ENCODE measurements around the gene CYTH1. TPM values are rescaled to one million over a fixed set of nuclear protein-coding genes. Genes with fewer than 3 reads are reported as not detected.

CYTH1 gene
- total and polyA plus RNA-seq, 8 donors: 18.3 to 34.4 (median 23.5) TPM

GRCh38 chr17:78641666-78642065, 140.4 kb downstream of the CYTH1 start:
- H3K9me3 ChIP-seq: no peaks in the 10 kb centered on the region
- WGBS, 2 donors: 89 to 96% methylated on average over 18 of the region's 18 CpGs
- FAIRE-seq (no peak), DNase-seq (peak in 1 of 6 donors; percentile 31), ATAC-seq (no peak)
- no peak overlapping the region for H3K4me3 ChIP-seq
- H3K27ac ChIP-seq: no peak overlapping the region
- intact Hi-C loops (cut with DNase I): no loop called here
- no peak for TF ChIP-seq CTCF (IDR thresholded peaks at IDR 0.05)
- no peaks in the 10 kb centered on the region for H3K36me3 ChIP-seq
- H3K4me1 ChIP-seq: no peaks in the 10 kb centered on the region
- no peaks in the 10 kb centered on the region for H3K27me3 ChIP-seq

- WGBS, 2 donors: 88 to 95% methylated on average over 5 to 6 of the region's 6 CpGs
- Histone ChIP-seq H3K4me1 (no peaks in the 10 kb centered on the region), H3K27me3 (no peaks in the 10 kb centered on the region), H3K9me3 (no peaks in the 10 kb centered on the region), H3K36me3 (no peaks in the 10 kb centered on the region), H3K27ac (no peak overlapping the region), H3K4me3 (no peak overlapping the region)
- FAIRE-seq: no peak
- ATAC-seq: no peak
- peak in 1 of 6 donors; percentile 31 for DNase-seq
- intact Hi-C loops (cut with DNase I): no loop called here
- no peak for TF ChIP-seq CTCF (IDR thresholded peaks at IDR 0.05)
Measured at GRCh38 chr17:78641243-78641642, 140.8 kb downstream of the CYTH1 start.

GRCh38 chr17:78640700-78641099, 141.4 kb downstream of the CYTH1 start:
- H3K9me3 ChIP-seq: no peaks in the 10 kb centered on the region

GRCh38 chr17:78637643-78638420, 144.2 kb downstream of the CYTH1 start:
- intact Hi-C loops (cut with DNase I): no loop called here
- no peak overlapping the region for H3K27ac ChIP-seq
- H3K9me3 ChIP-seq: no peaks in the 10 kb centered on the region
- H3K4me1 ChIP-seq: no peaks in the 10 kb centered on the region
- H3K27me3 ChIP-seq: no peaks in the 10 kb centered on the region
- ATAC-seq (peak in 1 of 4 donors; percentile 42), FAIRE-seq (no peak), DNase-seq (no peak)
- no peak for TF ChIP-seq CTCF (IDR thresholded peaks at IDR 0.05)
- H3K36me3 ChIP-seq: no peaks in the 10 kb centered on the region
- no peak overlapping the region for H3K4me3 ChIP-seq
- 86 to 87% methylated on average over 16 of the region's 16 CpGs for WGBS, 2 donors

More at GRCh38 chr17:78640700-78641099, 141.4 kb downstream of the CYTH1 start:
- Histone ChIP-seq H3K4me1 (no peaks in the 10 kb centered on the region), H3K27me3 (no peaks in the 10 kb centered on the region), H3K4me3 (no peak overlapping the region), H3K36me3 (no peaks in the 10 kb centered on the region), H3K27ac (no peak overlapping the region)
- intact Hi-C loops (cut with DNase I): no loop called here
- ATAC-seq (no peak), DNase-seq (peak in 1 of 6 donors; percentile 6), FAIRE-seq (no peak)
- WGBS, 2 donors: 78 to 97% methylated on average over 4 of the region's 4 CpGs
- TF ChIP-seq CTCF (IDR thresholded peaks at IDR 0.05): no peak

- ATAC-seq (no peak), DNase-seq (no peak), FAIRE-seq (no peak)
- Histone ChIP-seq H3K27ac (no peak overlapping the region), H3K4me1 (no peaks in the 10 kb centered on the region), H3K4me3 (no peak overlapping the region), H3K9me3 (no peaks in the 10 kb centered on the region), H3K27me3 (no peaks in the 10 kb centered on the region), H3K36me3 (no peaks in the 10 kb centered on the region)
- 73 to 87% methylated on average over 11 of the region's 11 CpGs for WGBS, 2 donors
- intact Hi-C loops (cut with DNase I): no loop called here
- no peak for TF ChIP-seq CTCF (IDR thresholded peaks at IDR 0.05)
Measured at GRCh38 chr17:78637146-78637545, 144.9 kb downstream of the CYTH1 start.

Measured in pancreas (tissue), 10 donors.